Cardiac fibroblast (primary cell): ENCODE data around the gene TTC28.
A peak's percentile ranks its signal among the peaks of the same experiment; 100 is the strongest.

Experiments used
- DNase-seq, 2 donors: peaks; one replicate each; pipeline versions ENCODE4 v3.0.0 to v3.0.0-alpha.2; 2010; ENCODE audit warnings: low read depth in 2 of 2
- H3K4me3 ChIP-seq, 2 donors: replicated peaks in 1 of 2; 1 replicate in 1 of 2; 2 replicates in 1 of 2; pipeline ENCODE4 v1.5.1; 2011; ENCODE audit warnings: low read depth in 2 of 2, low read length in 2 of 2, mild to moderate bottlenecking in 2 of 2, moderate library complexity in 1 of 2
- CTCF ChIP-seq: IDR thresholded peaks from one replicate; pipeline ENCODE4 v1.5.1; 2011; ENCODE audit warnings: low read depth, mild to moderate bottlenecking, low read length, inconsistent platforms

TTC28 gene

GRCh38 chr22:28398981-28399380 lies 280.7 kb downstream of the TTC28 start:
- peak in 1 of 2 donors; percentile 65 for DNase-seq
- TF ChIP-seq CTCF: no peak
- H3K4me3 ChIP-seq: no peak overlapping the region

GRCh38 chr22:28398355-28398754 lies 281.3 kb downstream of the TTC28 start:
- TF ChIP-seq CTCF: no peak
- DNase-seq: no peak
- H3K4me3 ChIP-seq: no peak overlapping the region

DNA sequence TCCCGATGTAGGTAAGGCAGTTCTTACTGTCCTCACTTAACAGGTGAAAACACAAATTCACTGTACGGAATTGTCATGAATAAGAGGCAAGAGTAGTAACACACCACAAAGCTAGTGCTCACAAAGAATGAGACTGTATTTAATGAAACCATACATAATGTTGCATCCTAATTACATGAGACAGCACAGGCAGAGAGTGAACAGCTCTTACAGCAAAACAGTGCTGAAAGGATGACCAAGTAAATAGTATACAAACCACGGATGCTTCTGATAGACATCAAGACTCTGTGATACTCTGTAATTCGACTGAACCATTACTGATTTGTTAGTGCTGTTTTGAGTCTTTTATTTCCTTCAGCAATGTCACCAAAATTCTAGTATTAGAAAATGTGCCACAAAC lies 282.3 kb downstream of the TTC28 start:
- DNase-seq: no peak
- TF ChIP-seq CTCF: no peak
- no peak overlapping the region for H3K4me3 ChIP-seq

DNA sequence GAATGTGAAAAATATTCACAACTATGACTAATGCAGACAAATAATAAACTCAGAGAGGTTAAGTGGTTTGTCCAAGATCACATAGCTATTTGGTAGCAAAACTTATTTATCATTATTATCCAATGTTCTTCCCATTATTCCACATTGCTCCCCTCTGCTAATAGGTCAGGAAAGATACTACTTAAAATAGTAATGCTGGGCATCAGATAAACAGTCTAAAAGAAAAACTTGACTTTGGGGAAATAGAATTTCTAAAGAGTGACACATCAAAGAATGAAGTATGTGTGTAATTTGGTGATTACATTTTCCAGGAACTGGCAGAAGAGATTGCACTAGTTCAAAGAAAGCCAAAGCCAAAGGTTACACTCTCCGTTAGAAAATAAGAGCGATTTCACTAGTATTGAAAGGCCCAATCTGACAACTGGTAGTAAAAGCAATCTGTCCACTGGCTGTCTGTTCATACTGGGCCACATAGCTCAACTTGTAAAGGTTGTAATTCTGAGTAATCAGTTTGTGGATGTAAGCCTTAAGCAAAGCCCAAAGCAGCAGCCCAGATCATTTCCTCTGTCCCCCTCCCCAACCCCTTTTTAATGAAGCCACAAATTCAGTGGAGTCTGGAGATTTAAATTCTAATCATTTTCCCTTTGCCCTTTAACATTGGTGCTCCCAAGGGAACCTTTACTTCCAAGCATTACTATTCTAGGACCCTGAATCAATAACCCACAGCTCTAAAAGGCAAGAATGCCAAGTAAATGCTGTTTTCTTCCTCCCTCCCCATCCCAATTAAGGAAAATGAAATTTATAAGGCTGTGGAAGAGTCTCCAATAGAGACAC lies 283.5 kb downstream of the TTC28 start:
- peak; percentile 39 to 48 for DNase-seq
- no peak overlapping the region for H3K4me3 ChIP-seq
- no peak for TF ChIP-seq CTCF

GRCh38 chr22:28395520-28395919 lies 284.1 kb downstream of the TTC28 start:
- TF ChIP-seq CTCF: no peak
- no peak for DNase-seq
- H3K4me3 ChIP-seq: no peak overlapping the region

DNA sequence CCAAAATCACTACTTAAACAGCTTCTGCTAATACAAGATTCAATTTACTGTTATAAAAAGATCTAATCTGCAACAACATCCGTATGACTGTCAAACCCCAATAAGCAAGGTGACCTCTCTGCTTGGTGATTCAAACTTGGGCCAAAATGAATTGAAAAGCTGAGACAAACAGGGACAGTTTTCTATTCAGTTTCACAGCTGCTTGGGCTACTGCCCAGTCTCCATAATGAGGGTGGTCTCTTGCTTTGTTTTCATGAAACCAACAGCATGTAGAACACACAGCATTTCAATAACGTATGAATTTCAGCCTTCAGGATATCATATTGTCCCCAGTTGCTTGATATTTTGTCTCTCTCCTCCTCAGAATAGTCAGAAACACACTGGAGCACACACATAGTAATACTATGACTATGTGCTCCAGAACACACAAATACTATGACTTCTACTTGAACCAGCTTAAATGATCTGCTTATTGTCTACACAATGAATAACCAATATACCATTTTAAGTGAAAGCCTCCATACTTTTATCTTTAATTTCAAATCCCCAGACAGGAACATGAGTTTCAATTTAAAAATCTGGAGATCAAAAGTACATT lies 285.0 kb downstream of the TTC28 start:
- DNase-seq: no peak
- TF ChIP-seq CTCF: no peak
- no peak overlapping the region for H3K4me3 ChIP-seq
